Panc1 (cell line): ENCODE results near the gene MRPL20. TPM values are rescaled to one million over a fixed set of nuclear protein-coding genes. Genes with fewer than 3 reads are reported as not detected.
A peak's percentile ranks its signal among the peaks of the same experiment; 100 is the strongest.

Source experiments
- ATAC-seq: fragments of 200-7000 bp; cut with Tn5 transposase; 2 replicates; pipeline ENCODE4 v1.9.1; 2020; ENCODE audit warnings: mild to moderate bottlenecking, moderate library complexity
- BruUV-seq: library from RNA; stranded (reverse); fragments of 400-500 nt; replicated peaks from 2 replicates; lab custom pipeline; 2021; lab: Mats Ljungman, UMichigan
- CTCF ChIA-PET: fragments of 300-600 bp; sonication (Branson Sonifier 250); formaldehyde crosslinking; loops from one replicate; lab custom pipeline; 2022; ENCODE audit warnings: antibody characterized with exemption; lab: Charles Lee
- POLR2A ChIA-PET: fragments of 300-600 bp; sonication (Branson Sonifier 250); formaldehyde crosslinking; loops from one replicate; lab custom pipeline; 2022; ENCODE audit warnings: antibody characterized with exemption; lab: Charles Lee
- DNase-seq: peaks from one replicate; pipeline ENCODE4 v3.0.0-alpha.2; 2010; ENCODE audit warnings: low read depth, low spot score
- H3K27ac ChIP-seq: 2 replicates; pipeline ENCODE4 v1.5.1; 2011; ENCODE audit warnings: mild to moderate bottlenecking, low read length, inconsistent platforms
- H3K27me3 ChIP-seq: fragments of 200-500 bp; sonication (Bioruptor generic); 2 replicates; pipeline ENCODE4 v1.6.0; 2014; ENCODE audit warnings: low read length, inconsistent platforms; ENCODE audit not compliant: control insufficient read depth, insufficient read depth
- H3K36me3 ChIP-seq: fragments of 200-500 bp; sonication (Bioruptor generic); 2 replicates; pipeline ENCODE4 v1.5.1; 2014; ENCODE audit warnings: inconsistent platforms, mild to moderate bottlenecking, low read length, moderate library complexity; ENCODE audit not compliant: control insufficient read depth, insufficient read depth
- H3K4me1 ChIP-seq: 2 replicates; pipeline ENCODE4 v1.5.1; 2011; ENCODE audit warnings: inconsistent platforms, mild to moderate bottlenecking, low read length, moderate library complexity; ENCODE audit not compliant: control insufficient read depth, insufficient read depth
- H3K4me3 ChIP-seq, 2 experiments: 2 replicates each; pipeline ENCODE4 v1.5.1; 2011 to 2012; ENCODE audit warnings: low read depth in 2 of 2, low read length in 2 of 2, mild to moderate bottlenecking in 2 of 2, inconsistent platforms in 1 of 2, moderate library complexity in 1 of 2
- H3K9me3 ChIP-seq: fragments of 200-500 bp; sonication (Bioruptor generic); 2 replicates; pipeline ENCODE4 v1.5.1; 2014; ENCODE audit warnings: low read depth, mild to moderate bottlenecking, inconsistent platforms, low read length, moderate library complexity; ENCODE audit not compliant: control insufficient read depth, insufficient read depth
- CTCF ChIP-seq: fragments of 450-650 bp; IDR thresholded peaks from 2 replicates; pipeline ENCODE4 v1.5.1; 2017; ENCODE audit warnings: mild to moderate bottlenecking
- POLR2AphosphoS5 ChIP-seq: IDR thresholded peaks from 2 replicates; pipeline ENCODE4 v1.6.1; 2012; ENCODE audit warnings: mild to moderate bottlenecking, low read depth, low read length, moderate library complexity
- REST ChIP-seq, 2 experiments: IDR thresholded peaks; 2 replicates each; pipeline ENCODE4 v1.6.1; 2011 to 2012; ENCODE audit warnings: low read depth in 2 of 2, control low read depth in 1 of 2, low read length in 1 of 2, mild to moderate bottlenecking in 1 of 2, moderate library complexity in 1 of 2; ENCODE audit not compliant: insufficient read depth in 1 of 2
- SIN3A ChIP-seq: IDR thresholded peaks from 2 replicates; pipeline ENCODE4 v1.6.1; 2012; ENCODE audit warnings: low read depth, mild to moderate bottlenecking, low read length, moderate library complexity, borderline replicate concordance; ENCODE audit not compliant: insufficient read depth
- TCF7L2 ChIP-seq: IDR thresholded peaks from 2 replicates; pipeline ENCODE4 v1.6.1; 2011; ENCODE audit warnings: mild to moderate bottlenecking, low read depth, low read length, inconsistent platforms
- in situ Hi-C: cut with HindIII; loops from 2 replicates; pipeline ENCODE4 v1.10.0; 2016; ENCODE audit warnings: low sequenced_read_pairs, low pct_unique_long_range_greater_than_20kb
- intact Hi-C: fragments of 100-400 bp; cut with micrococcal nuclease; formaldehyde crosslinking; loops from one replicate; pipeline ENCODE4 v1.10.0; 2022; ENCODE audit not compliant: unreplicated experiment
- total RNA-seq: library from RNA; stranded (reverse); gene quantifications from one replicate; pipeline ENCODE4 v1.2.1, GENCODE V29; 2021; ENCODE audit not compliant: unreplicated experiment

Gene MRPL20
- total RNA-seq, 1 experiment from 2014 or later = 196 TPM

GRCh38 chr1:1440262-1441001 is 33.3 kb upstream of the MRPL20 start:
- no peak for TF ChIP-seq POLR2AphosphoS5
- TF ChIP-seq CTCF = no peak
- Histone ChIP-seq H3K9me3 (no peaks in the 10 kb centered on the region), H3K36me3 (peaks cover 2% of the 10 kb centered on the region; the same call in 1 of the 2 replicates), H3K4me1 (peaks cover 39% of the 10 kb centered on the region), H3K27me3 (no peaks in the 10 kb centered on the region), H3K27ac (peak overlapping the region; percentile 74), H3K4me3 (no peak overlapping the region)
- intact Hi-C loops (no loop called here), in situ Hi-C loops (no loop called here)
- BruUV-seq = TSS peak; percentile 88
- DNase-seq = no peak
- CTCF ChIA-PET = interaction anchor here (0.5 to 1.7 kb wide), 5 partner anchors 8 to 38 kb away, joined by 3 to 6 read pairs (median 4); no protein-coding TSS in a partner anchor
- POLR2A ChIA-PET = interaction anchor here (1.6 kb wide), 1 partner anchor 9 kb away, joined by 4 read pairs; no protein-coding TSS in a partner anchor
- peak; percentile 3 for ATAC-seq

GRCh38 chr1:1439546-1440261 is 32.6 kb upstream of the MRPL20 start:
- BruUV-seq = no TSS peak
- TF ChIP-seq CTCF (no peak), POLR2AphosphoS5 (no peak), TCF7L2 (no peak), SIN3A (no peak), REST (IDR thresholded peaks at IDR 0.05; ENCODE audit: insufficient read depth in 1 of 2, low read depth in 2 of 2, low read length in 1 of 2) (no peak)
- Histone ChIP-seq H3K27ac (peak overlapping the region; percentile 74), H3K4me1 (peaks cover 44% of the 10 kb centered on the region), H3K4me3 (no peak overlapping the region), H3K27me3 (no peaks in the 10 kb centered on the region), H3K36me3 (peaks cover 2% of the 10 kb centered on the region; the same call in 1 of the 2 replicates), H3K9me3 (no peaks in the 10 kb centered on the region)
- ATAC-seq (no peak), DNase-seq (no peak)
- in situ Hi-C loops (no loop called here), intact Hi-C loops (loop anchor here (5.0 kb wide), 1 partner anchor 37 kb away; no protein-coding TSS in a partner anchor)
- POLR2A ChIA-PET = interaction anchor here (1.1 kb wide), 1 partner anchor 9 kb away, joined by 3 read pairs; no protein-coding TSS in a partner anchor
- CTCF ChIA-PET = interaction anchor here (1.0 kb wide), 1 partner anchor 8 kb away, joined by 4 read pairs; no protein-coding TSS in a partner anchor
